GM23338 (cell line): ENCODE measurements around the gene GCAT.

Experiments
- CTCF ChIP-seq, 2 experiments: fragments of 200-600 bp in 1 of 2; sonication (generic) in 1 of 2; conservative IDR thresholded peaks; 2 replicates each; pipeline versions ENCODE4 v1.5.1 to v1.6.1; 2016 to 2017; ENCODE audit warnings: antibody characterized with exemption in 2 of 2, low read depth in 2 of 2, mild to moderate bottlenecking in 2 of 2, moderate library complexity in 1 of 2
- REST ChIP-seq: IDR thresholded peaks from one replicate; pipeline ENCODE4 v1.6.1; 2018; ENCODE audit warnings: antibody characterized with exemption; ENCODE audit not compliant: unreplicated experiment

- TF ChIP-seq CTCF (conservative IDR thresholded peaks at IDR 0.05; ENCODE audit: low read depth in 2 of 2), result no peak
- TF ChIP-seq REST, result no peak
Observed at GRCh38 chr22:37811867-37812266, 4.1 kb downstream of the GCAT start.
